H9 (cell line): Measurements from ENCODE around the gene MSMO1. TPM values are rescaled to one million over a fixed set of nuclear protein-coding genes. Genes with fewer than 3 reads are reported as not detected.

Experiments used
- DNase-seq: peaks from one replicate; pipeline ENCODE4 v3.0.0-alpha.2; 2017
- H2AFZ ChIP-seq: one replicate; pipeline ENCODE4 v1.6.1; 2013; ENCODE audit warnings: mild to moderate bottlenecking, low read length, control low read depth, moderate library complexity
- H2AK5ac ChIP-seq: 2 replicates; pipeline ENCODE4 v1.6.1; 2013; ENCODE audit warnings: low read length, control low read depth, mixed read lengths; ENCODE audit not compliant: insufficient read length
- H2BK120ac ChIP-seq: one replicate; pipeline ENCODE4 v1.6.1; 2013; ENCODE audit warnings: low read depth, mild to moderate bottlenecking, low read length, control low read depth, inconsistent platforms; ENCODE audit not compliant: poor library complexity, severe bottlenecking
- H2BK12ac ChIP-seq: 2 replicates; pipeline ENCODE4 v1.6.1; 2013; ENCODE audit warnings: low read length, control low read depth, mixed read lengths, low read depth; ENCODE audit not compliant: insufficient read length
- H2BK15ac ChIP-seq: 2 replicates; pipeline ENCODE4 v1.6.1; 2013; ENCODE audit warnings: low read depth, low read length, control low read depth
- H2BK20ac ChIP-seq: one replicate; pipeline ENCODE4 v1.6.1; 2013; ENCODE audit warnings: low read depth, mild to moderate bottlenecking, low read length, control low read depth, inconsistent platforms; ENCODE audit not compliant: poor library complexity, severe bottlenecking
- H2BK5ac ChIP-seq: 2 replicates; pipeline ENCODE4 v1.6.1; 2013; ENCODE audit warnings: low read length, control low read depth, mixed read lengths; ENCODE audit not compliant: insufficient read length
- H3K14ac ChIP-seq: 2 replicates; pipeline ENCODE4 v1.6.1; 2013; ENCODE audit warnings: low read length, control low read depth; ENCODE audit not compliant: insufficient read depth
- H3K18ac ChIP-seq: 2 replicates; pipeline ENCODE4 v1.6.1; 2013; ENCODE audit warnings: low read depth, mild to moderate bottlenecking, mixed read lengths, low read length, control low read depth; ENCODE audit not compliant: insufficient read length
- H3K23ac ChIP-seq: 2 replicates; pipeline ENCODE4 v1.6.1; 2013; ENCODE audit warnings: low read length, control low read depth, mixed read lengths, low read depth; ENCODE audit not compliant: insufficient read length
- H3K23me2 ChIP-seq: 2 replicates; pipeline ENCODE4 v1.6.1; 2013; ENCODE audit warnings: low read depth, mild to moderate bottlenecking, mixed read lengths, low read length, control low read depth; ENCODE audit not compliant: insufficient read length, poor library complexity, severe bottlenecking
- H3K27ac ChIP-seq: 2 replicates; pipeline ENCODE4 v1.5.1; 2013; ENCODE audit warnings: low read length, control low read depth, mixed read lengths, low read depth; ENCODE audit not compliant: insufficient read length
- H3K27me3 ChIP-seq: 2 replicates; pipeline ENCODE4 v1.6.1; 2013; ENCODE audit warnings: low read length, control low read depth, inconsistent platforms; ENCODE audit not compliant: insufficient read depth
- H3K4ac ChIP-seq: 2 replicates; pipeline ENCODE4 v1.6.1; 2013; ENCODE audit warnings: low read depth, mild to moderate bottlenecking, control low read depth, inconsistent platforms, low read length, moderate library complexity
- H3K4me1 ChIP-seq: 2 replicates; pipeline ENCODE4 v1.6.1; 2013; ENCODE audit warnings: low read length, control low read depth, inconsistent platforms; ENCODE audit not compliant: insufficient read depth
- H3K4me2 ChIP-seq: 2 replicates; pipeline ENCODE4 v1.6.1; 2013; ENCODE audit warnings: low read length, control low read depth, mixed read lengths; ENCODE audit not compliant: insufficient read length, insufficient read depth
- H3K56ac ChIP-seq: 2 replicates; pipeline ENCODE4 v1.6.1; 2013; ENCODE audit warnings: low read depth, mild to moderate bottlenecking, mixed read lengths, low read length, control low read depth; ENCODE audit not compliant: insufficient read length
- H3K79me1 ChIP-seq: 2 replicates; pipeline ENCODE4 v1.6.1; 2013; ENCODE audit warnings: low read depth, mild to moderate bottlenecking, moderate library complexity, low read length, control low read depth, inconsistent platforms; ENCODE audit not compliant: insufficient read depth, poor library complexity, severe bottlenecking
- H3K79me2 ChIP-seq: 2 replicates; pipeline ENCODE4 v1.6.1; 2013; ENCODE audit warnings: low read length, control low read depth, inconsistent platforms; ENCODE audit not compliant: insufficient read depth
- H3K9ac ChIP-seq: 2 replicates; pipeline ENCODE4 v1.6.1; 2013; ENCODE audit warnings: low read length, control low read depth, mixed read lengths; ENCODE audit not compliant: insufficient read length; ENCODE audit errors: extremely low read depth
- H3K9me3 ChIP-seq: one replicate; pipeline ENCODE4 v1.6.1; 2013; ENCODE audit warnings: low read depth, low read length, inconsistent platforms; ENCODE audit not compliant: control insufficient read depth
- H3T11ph ChIP-seq: one replicate; pipeline ENCODE4 v1.6.1; 2013; ENCODE audit warnings: mild to moderate bottlenecking, low read length, control low read depth, inconsistent platforms
- H4K20me1 ChIP-seq: one replicate; pipeline ENCODE4 v1.6.1; 2013; ENCODE audit not compliant: control insufficient read depth, insufficient read length, insufficient read depth
- H4K5ac ChIP-seq: 2 replicates; pipeline ENCODE4 v1.6.1; 2013; ENCODE audit warnings: low read depth, mild to moderate bottlenecking, mixed read lengths, low read length, control low read depth; ENCODE audit not compliant: insufficient read length
- H4K8ac ChIP-seq: replicated peaks from 2 replicates; pipeline ENCODE4 v1.6.1; 2013; ENCODE audit warnings: low read length, control low read depth, mixed read lengths, low read depth; ENCODE audit not compliant: insufficient read length
- H4K91ac ChIP-seq: 2 replicates; pipeline ENCODE4 v1.6.1; 2013; ENCODE audit warnings: low read depth, mild to moderate bottlenecking, moderate library complexity, mixed read lengths, low read length, control low read depth; ENCODE audit not compliant: insufficient read length
- H3K27ac Mint-ChIP-seq, 3 experiments: 2 replicates in 2 of 3; 3 replicates in 1 of 3; pipeline ENCODE4 v1.8.0; 2020 to 2021; ENCODE audit warnings: mixed read lengths in 3 of 3, mild to moderate bottlenecking in 1 of 3, moderate library complexity in 1 of 3
- H3K27me3 Mint-ChIP-seq: 2 replicates; pipeline ENCODE4 v1.8.0; 2021; ENCODE audit warnings: low read depth, mild to moderate bottlenecking, moderate library complexity, mixed read lengths
- H3K36me3 Mint-ChIP-seq, 3 experiments: 2 replicates in 2 of 3; 3 replicates in 1 of 3; pipeline ENCODE4 v1.8.0; 2020 to 2021; ENCODE audit warnings: low read depth in 3 of 3, mixed read lengths in 3 of 3; ENCODE audit not compliant: insufficient read depth in 1 of 3
- H3K4me1 Mint-ChIP-seq, 2 experiments: 2 replicates each; pipeline ENCODE4 v1.8.0; 2020; ENCODE audit warnings: mixed read lengths in 2 of 2
- H3K4me3 Mint-ChIP-seq, 2 experiments: 2 replicates in 1 of 2; 3 replicates in 1 of 2; pipeline ENCODE4 v1.8.0; 2020 to 2021; ENCODE audit warnings: mild to moderate bottlenecking in 2 of 2, mixed read lengths in 2 of 2, moderate library complexity in 1 of 2
- H3K9me3 Mint-ChIP-seq, 2 experiments: 2 replicates in 1 of 2; 3 replicates in 1 of 2; pipeline ENCODE4 v1.8.0; 2020; ENCODE audit warnings: mild to moderate bottlenecking in 2 of 2, mixed read lengths in 2 of 2, moderate library complexity in 1 of 2
- WGBS: extraction: QIAGEN DNeasy Blood & Tissue Kit; methylation state at CpG from one replicate; pipeline ENCODE4 v1.1.7; 2013; ENCODE audit warnings: missing lambda C conversion rate, low lambda C conversion rate, mixed read lengths; ENCODE audit not compliant: insufficient read length; ENCODE audit errors: extremely low coverage; 5-methylcytosine and 5-hydroxymethylcytosine counted together
- total RNA-seq: library from RNA; stranded (reverse); gene quantifications from 2 replicates; pipeline ENCODE4 v1.2.1, GENCODE V29; 2021
- TF ChIP-seq, protein P1 (sequence below): fragments of 200-600 bp; sonication (generic); conservative IDR thresholded peaks from 3 replicates; pipeline ENCODE4 v1.8.0; 2021; ENCODE audit warnings: antibody characterized with exemption, mild to moderate bottlenecking

The MSMO1 gene
- total RNA-seq, 1 experiment from 2014 or later: 79.3 TPM

DNA sequence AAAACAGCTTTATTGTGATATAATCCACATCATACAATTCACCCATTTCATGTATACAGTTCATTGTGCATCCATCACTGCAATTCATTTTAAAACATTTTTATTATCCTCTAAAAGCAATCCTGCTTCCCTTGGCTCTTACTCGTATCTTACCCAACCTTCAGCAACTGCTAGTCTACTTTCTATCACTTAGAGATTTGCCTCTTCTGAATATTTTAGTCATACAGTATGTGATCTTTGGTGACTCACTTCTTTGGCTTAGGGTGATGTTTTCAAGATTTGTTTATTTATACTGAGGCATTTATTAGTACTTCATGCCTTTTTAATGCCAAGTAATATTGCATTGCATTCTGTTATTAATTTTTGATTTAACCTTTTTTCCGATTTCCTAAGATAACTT is 15.0 kb upstream of the MSMO1 start:
- Histone ChIP-seq H3K9ac (no peak overlapping the region), H3K18ac (no peak overlapping the region), H3K56ac (no peak overlapping the region), H2BK20ac (no peak overlapping the region), H3K4ac (no peak overlapping the region), H3K9me3 (no peaks in the 10 kb centered on the region), H4K91ac (no peak overlapping the region), H2BK15ac (no peak overlapping the region), H4K5ac (no peak overlapping the region), H3K23me2 (no peaks in the 10 kb centered on the region), H3K79me2 (no peaks in the 10 kb centered on the region), H3K27me3 (no peaks in the 10 kb centered on the region), H3K23ac (no peak overlapping the region), H3T11ph (no peak overlapping the region), H3K4me1 (no peaks in the 10 kb centered on the region), H2BK12ac (no peak overlapping the region), H2BK120ac (no peak overlapping the region), H3K79me1 (no peaks in the 10 kb centered on the region), H2AK5ac (no peak overlapping the region), H4K8ac (no peak overlapping the region), H2BK5ac (no peak overlapping the region), H3K4me2 (no peak overlapping the region), H3K27ac (no peak overlapping the region), H4K20me1 (no peaks in the 10 kb centered on the region), H3K14ac (no peak overlapping the region), H2AFZ (no peak overlapping the region)
- Mint-ChIP-seq H3K36me3 (peaks cover 3 to 13% (median 5%) of the 10 kb centered on the region in 3 experiments; a peak in 4 of 7 replicates), H3K4me1 (no peaks in the 10 kb centered on the region), H3K9me3 (no peaks in the 10 kb centered on the region), H3K27me3 (no peaks in the 10 kb centered on the region), H3K4me3 (no peak overlapping the region), H3K27ac (no peak overlapping the region)
- no CpG with 5 or more reads among the region's 2 CpGs for WGBS
- no peak for DNase-seq
- TF ChIP-seq, protein P1, sequence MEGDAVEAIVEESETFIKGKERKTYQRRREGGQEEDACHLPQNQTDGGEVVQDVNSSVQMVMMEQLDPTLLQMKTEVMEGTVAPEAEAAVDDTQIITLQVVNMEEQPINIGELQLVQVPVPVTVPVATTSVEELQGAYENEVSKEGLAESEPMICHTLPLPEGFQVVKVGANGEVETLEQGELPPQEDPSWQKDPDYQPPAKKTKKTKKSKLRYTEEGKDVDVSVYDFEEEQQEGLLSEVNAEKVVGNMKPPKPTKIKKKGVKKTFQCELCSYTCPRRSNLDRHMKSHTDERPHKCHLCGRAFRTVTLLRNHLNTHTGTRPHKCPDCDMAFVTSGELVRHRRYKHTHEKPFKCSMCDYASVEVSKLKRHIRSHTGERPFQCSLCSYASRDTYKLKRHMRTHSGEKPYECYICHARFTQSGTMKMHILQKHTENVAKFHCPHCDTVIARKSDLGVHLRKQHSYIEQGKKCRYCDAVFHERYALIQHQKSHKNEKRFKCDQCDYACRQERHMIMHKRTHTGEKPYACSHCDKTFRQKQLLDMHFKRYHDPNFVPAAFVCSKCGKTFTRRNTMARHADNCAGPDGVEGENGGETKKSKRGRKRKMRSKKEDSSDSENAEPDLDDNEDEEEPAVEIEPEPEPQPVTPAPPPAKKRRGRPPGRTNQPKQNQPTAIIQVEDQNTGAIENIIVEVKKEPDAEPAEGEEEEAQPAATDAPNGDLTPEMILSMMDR: no peak
